ENCODE results near the gene TIMMDC1. TPM values are rescaled to one million over a fixed set of nuclear protein-coding genes. Genes with fewer than 3 reads are reported as not detected.

The TIMMDC1 gene
- total and polyA plus RNA-seq, 10 of the 15 experiments (the other 5 are each of a cell fraction or from before 2014, with no cell fraction given): 55.9 to 146 (median 72.1) TPM

GRCh38 chr3:119531151-119531550 lies 32.8 kb downstream of the TIMMDC1 start:
- DNase-seq (ENCODE audit: low read depth, low spot score) (no peak), FAIRE-seq (no peak), ATAC-seq (no peak)
- Histone ChIP-seq H4K20me1 (ENCODE audit: control insufficient read depth, insufficient read depth) (no peaks in the 10 kb centered on the region), H3K4me2 (ENCODE audit: control insufficient read depth, insufficient read depth) (no peak overlapping the region), H2AFZ (ENCODE audit: control insufficient read depth, low read depth, low read length) (no peak overlapping the region), H3K9me3 (replicated peaks; ENCODE audit: control insufficient read depth, insufficient read depth, low read length) (no peaks in the 10 kb centered on the region), H3K79me2 (ENCODE audit: control insufficient read depth, insufficient read depth, low read length) (peaks cover 5% of the 10 kb centered on the region), H3K27me3 (replicated peaks in 1 of 2; ENCODE audit: control insufficient read depth in 2 of 2, insufficient read depth in 2 of 2, low read length in 1 of 2) (no peaks in the 10 kb centered on the region), H3K9ac (ENCODE audit: control insufficient read depth, insufficient read depth, low read length) (no peak overlapping the region), H3K4me1 (ENCODE audit: control insufficient read depth, insufficient read depth, low read length) (no peaks in the 10 kb centered on the region), H3K36me3 (ENCODE audit: control insufficient read depth in 2 of 2, insufficient read depth in 2 of 2, low read length in 1 of 2) (peaks cover 8 to 43% of the 10 kb centered on the region in 2 experiments), H3K4me3 (no peak overlapping the region), H3K27ac (ENCODE audit: control insufficient read depth, insufficient read depth) (no peak overlapping the region)
- intact Hi-C loops (cut with micrococcal nuclease; ENCODE audit: unreplicated experiment): no loop called here
- BruUV-seq (replicated peaks): no TSS peak
- ChIA-PET RAD21 (ENCODE audit: unreplicated experiment) (interaction anchor here (1.6 kb wide), 1 partner anchor 149 kb away, joined by 3 read pairs; no protein-coding TSS in a partner anchor), SMC1A (ENCODE audit: uncharacterized antibody, unreplicated experiment) (interaction anchor here (0.9 to 1.7 kb wide), 4 partner anchors 9 to 166 kb away, joined by 3 to 10 read pairs (median 4); no protein-coding TSS in a partner anchor), POLR2A (no interaction called here), CTCF (interaction anchor here (1.1 kb wide), 1 partner anchor 28 kb away, joined by 3 read pairs; the partner anchor contains the start of gene CD80)
- in situ Hi-C loops (cut with MboI): no loop called here
- no peak for TF ChIP-seq CHD1 (IDR thresholded peaks at IDR 0.05; ENCODE audit: low read depth, low read length)
- TF ChIP-seq STAT1 (conservative IDR thresholded peaks at IDR 0.05): no peak
- no peak for TF ChIP-seq IRF5 (IDR thresholded peaks at IDR 0.05; ENCODE audit: borderline replicate concordance)
- no peak for TF ChIP-seq HDAC6 (IDR thresholded peaks at IDR 0.05; ENCODE audit: unreplicated experiment)
- no peak for TF ChIP-seq E2F8 (IDR thresholded peaks at IDR 0.05; ENCODE audit: low read depth, partially characterized antibody)
- TF ChIP-seq JUND (IDR thresholded peaks at IDR 0.05; ENCODE audit: low read depth, low read length): no peak
- TF ChIP-seq EED (IDR thresholded peaks at IDR 0.05; ENCODE audit: low read depth): no peak
- TF ChIP-seq ATF2 (IDR thresholded peaks at IDR 0.05; ENCODE audit: low read length): no peak
- no peak for TF ChIP-seq USF2 (IDR thresholded peaks at IDR 0.05; ENCODE audit: borderline replicate concordance, low read depth, low read length)
- TF ChIP-seq PAX5 (IDR thresholded peaks at IDR 0.05; ENCODE audit: borderline replicate concordance, low read depth, low read length): no peak
- no peak for TF ChIP-seq ZSCAN29 (IDR thresholded peaks at IDR 0.05)
- TF ChIP-seq SKIL (IDR thresholded peaks at IDR 0.05; ENCODE audit: low read depth, poor library complexity, severe bottlenecking): no peak
- TF ChIP-seq MLLT1 (IDR thresholded peaks at IDR 0.05): no peak
- no peak for TF ChIP-seq MTA2 (IDR thresholded peaks at IDR 0.05; ENCODE audit: low read depth)
- TF ChIP-seq SREBF1 (IDR thresholded peaks at IDR 0.05; ENCODE audit: low read length): no peak
- WGBS (ENCODE audit: insufficient coverage, insufficient replicate concordance, low lambda C conversion rate, missing lambda C conversion rate): 95% methylated on average over 4 of the region's 4 CpGs

All from GM12878 (cell line).